Common myeloid progenitor, CD34-positive (primary cell): Measurements from ENCODE around the gene SDCCAG8.

Source experiments
- CTCF ChIA-PET: fragments of 350-600 bp; sonication (Branson Sonifier 250); formaldehyde crosslinking; loops from one replicate; lab custom pipeline; 2021; ENCODE audit warnings: antibody characterized with exemption; lab: Charles Lee
- POLR2A ChIA-PET: fragments of 350-600 bp; sonication (Branson Sonifier 250); formaldehyde crosslinking; loops from one replicate; lab custom pipeline; 2021; ENCODE audit warnings: antibody characterized with exemption; lab: Charles Lee
- DNase-seq, 3 donors: peaks; one replicate each; pipeline versions ENCODE4 v3.0.0 to v3.0.0-alpha.2; 2013
- H3K27ac ChIP-seq, 2 experiments: 1 replicate in 1 of 2; 2 replicates in 1 of 2; pipeline ENCODE4 v1.7.0; 2013; ENCODE audit warnings: inconsistent platforms in 2 of 2, low read length in 2 of 2, mild to moderate bottlenecking in 2 of 2, low read depth in 1 of 2, moderate library complexity in 1 of 2; ENCODE audit not compliant: severe bottlenecking in 2 of 2, insufficient read depth in 1 of 2, poor library complexity in 1 of 2
- H3K27me3 ChIP-seq, 5 experiments: replicated peaks in 2 of 5; 1 replicate in 3 of 5; 2 replicates in 2 of 5; pipeline versions ENCODE4 v1.6.1 to v1.7.0; 2013; ENCODE audit warnings: low read length in 4 of 5, mild to moderate bottlenecking in 2 of 5, moderate library complexity in 2 of 5, inconsistent platforms in 1 of 5; ENCODE audit not compliant: insufficient read depth in 5 of 5, control insufficient read depth in 4 of 5
- H3K36me3 ChIP-seq, 4 experiments: 1 replicate in 2 of 4; 2 replicates in 2 of 4; pipeline versions ENCODE4 v1.6.1 to v1.7.0; 2013; ENCODE audit warnings: low read length in 3 of 4, control low read depth in 1 of 4, mild to moderate bottlenecking in 1 of 4; ENCODE audit not compliant: control insufficient read depth in 4 of 4, insufficient read depth in 4 of 4
- H3K4me1 ChIP-seq, 4 experiments: 1 replicate in 3 of 4; 2 replicates in 1 of 4; pipeline versions ENCODE4 v1.6.1 to v1.7.1; 2013; ENCODE audit warnings: low read length in 3 of 4, mild to moderate bottlenecking in 3 of 4, control low read depth in 1 of 4, inconsistent platforms in 1 of 4, moderate library complexity in 1 of 4; ENCODE audit not compliant: control insufficient read depth in 4 of 4, insufficient read depth in 4 of 4; ENCODE audit errors: control extremely low read depth in 1 of 4
- H3K4me3 ChIP-seq, 7 experiments: 1 replicate in 4 of 7; 2 replicates in 3 of 7; pipeline versions ENCODE4 v1.5.1 to v1.7.0; 2013; ENCODE audit warnings: mild to moderate bottlenecking in 7 of 7, low read length in 6 of 7, moderate library complexity in 6 of 7, inconsistent platforms in 2 of 7, low read depth in 2 of 7, control low read depth in 1 of 7; ENCODE audit not compliant: insufficient read depth in 4 of 7, control insufficient read depth in 1 of 7; ENCODE audit errors: extremely low read depth in 1 of 7
- H3K9me3 ChIP-seq, 5 experiments: 1 replicate in 4 of 5; 2 replicates in 1 of 5; pipeline versions ENCODE4 v1.6.1 to v1.7.1; 2013; ENCODE audit warnings: low read length in 4 of 5, mild to moderate bottlenecking in 2 of 5, inconsistent platforms in 1 of 5, low read depth in 1 of 5, moderate library complexity in 1 of 5; ENCODE audit not compliant: control insufficient read depth in 4 of 5, insufficient read depth in 2 of 5; ENCODE audit errors: control extremely low read depth in 1 of 5
- WGBS: methylation state at CpG from one replicate; pipeline ENCODE4 v1.1.5; 2013; ENCODE audit not compliant: insufficient coverage; 5-methylcytosine and 5-hydroxymethylcytosine counted together

The SDCCAG8 gene

DNA sequence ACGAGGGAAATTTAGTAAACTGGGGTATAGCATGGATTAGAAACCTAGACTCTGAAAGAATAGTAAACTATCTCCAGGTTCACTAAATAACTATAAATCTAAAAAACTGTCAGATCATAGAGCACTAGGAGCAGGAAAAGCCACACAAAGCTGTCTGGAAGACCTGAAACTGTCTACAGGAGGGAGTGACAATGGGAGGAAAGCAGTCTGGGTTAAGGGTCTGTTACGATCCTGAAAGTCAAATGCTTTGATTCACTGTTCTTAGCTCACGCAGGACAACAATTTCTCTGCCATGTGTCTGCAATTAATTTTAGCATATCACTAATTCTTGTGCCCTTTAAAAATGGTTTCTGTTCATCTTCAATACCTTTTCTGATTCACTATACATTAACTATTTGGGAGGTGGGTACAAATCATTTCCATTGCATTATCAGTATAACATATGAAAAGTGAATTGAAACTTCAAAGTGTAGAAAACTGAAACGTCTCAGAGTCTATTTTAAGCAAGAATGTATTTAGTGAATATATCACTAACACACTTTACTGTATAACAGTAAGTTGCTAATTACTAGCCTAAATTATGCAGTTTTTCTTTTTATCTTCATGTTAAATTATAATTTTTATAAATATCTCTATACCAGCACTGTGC lies 19.1 kb upstream of the SDCCAG8 start:
- no CpG with 5 or more reads among the region's 4 CpGs for WGBS
- Histone ChIP-seq H3K9me3 (peaks cover 0 to 27% (median 11%) of the 10 kb centered on the region in 5 experiments), H3K36me3 (peaks cover 13 to 53% (median 35%) of the 10 kb centered on the region in 4 experiments), H3K27me3 (no peaks in the 10 kb centered on the region), H3K4me3 (no peak overlapping the region), H3K4me1 (no peaks in the 10 kb centered on the region), H3K27ac (no peak overlapping the region)
- CTCF ChIA-PET: interaction anchor here (1.1 to 1.3 kb wide), 3 partner anchors 17 to 23 kb away, joined by 3 read pairs; no protein-coding TSS in a partner anchor
- DNase-seq: no peak
- POLR2A ChIA-PET: interaction anchor here (0.7 kb wide), 1 partner anchor 26 kb away, joined by 3 read pairs; no protein-coding TSS in a partner anchor

GRCh38 chr1:243244432-243244841 lies 11.4 kb upstream of the SDCCAG8 start:
- POLR2A ChIA-PET: interaction anchor here (0.6 kb wide), 1 partner anchor 15 kb away, joined by 4 read pairs; no protein-coding TSS in a partner anchor
- no peak overlapping the region for H3K4me3 ChIP-seq
- WGBS: 85% methylated on average over 7 of the region's 9 CpGs

DNA sequence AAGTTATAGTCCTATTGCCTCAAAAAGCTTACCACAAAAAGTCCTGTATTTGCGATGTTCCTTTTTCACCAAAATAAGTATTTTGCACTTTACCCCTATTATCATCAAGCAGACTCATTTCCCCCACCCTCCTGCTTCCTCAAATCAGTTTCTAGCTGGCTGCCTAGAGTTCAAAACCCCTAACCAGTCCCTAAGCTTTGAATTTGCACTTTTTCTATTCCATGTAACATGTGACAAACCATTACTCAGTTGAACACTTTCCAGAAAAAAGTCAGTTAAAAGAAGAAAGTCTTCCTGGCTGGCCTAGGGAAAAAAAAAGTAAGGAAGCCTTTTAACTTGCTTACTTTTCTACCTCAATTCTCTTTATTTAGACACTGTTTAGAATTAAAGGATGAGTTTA lies 8.9 kb upstream of the SDCCAG8 start:
- DNase-seq: peak in 2 of 3 donors; percentile 71 to 77
- ChIA-PET CTCF (interaction anchor here (0.8 to 1.3 kb wide), 2 partner anchors 61 to 65 kb away, joined by 3 read pairs; no protein-coding TSS in a partner anchor), POLR2A (no interaction called here)
- H3K9me3 ChIP-seq: no peaks in the 10 kb centered on the region
- WGBS: 0% methylated on average over 1 of the region's 1 CpG
- H3K27ac ChIP-seq: no peak overlapping the region
- peaks cover 4 to 21% (median 11%) of the 10 kb centered on the region in 4 experiments for H3K4me1 ChIP-seq
- no peak overlapping the region for H3K4me3 ChIP-seq
- no peaks in the 10 kb centered on the region for H3K27me3 ChIP-seq
- peaks cover 3 to 13% (median 4%) of the 10 kb centered on the region in 4 experiments for H3K36me3 ChIP-seq

More at GRCh38 chr1:243244432-243244841, 11.4 kb upstream of the SDCCAG8 start:
- Histone ChIP-seq H3K27me3 (no peaks in the 10 kb centered on the region), H3K36me3 (peaks cover 2 to 26% (median 10%) of the 10 kb centered on the region in 4 experiments), H3K27ac (no peak overlapping the region), H3K4me1 (peaks cover 4 to 18% (median 11%) of the 10 kb centered on the region in 4 experiments), H3K9me3 (peaks cover 0 to 2% (median 0%) of the 10 kb centered on the region in 5 experiments)
- DNase-seq: no peak
- CTCF ChIA-PET: interaction anchor here (1.3 kb wide), 1 partner anchor 25 kb away, joined by 4 read pairs; no protein-coding TSS in a partner anchor

- Histone ChIP-seq H3K4me3 (no peak overlapping the region), H3K4me1 (peaks cover 4 to 26% (median 14%) of the 10 kb centered on the region in 4 experiments), H3K36me3 (peaks cover under 1 to 7% (median 3%) of the 10 kb centered on the region in 4 experiments), H3K27me3 (no peaks in the 10 kb centered on the region), H3K9me3 (no peaks in the 10 kb centered on the region), H3K27ac (no peak overlapping the region)
- POLR2A ChIA-PET: no interaction called here
- DNase-seq: no peak
- CTCF ChIA-PET: interaction anchor here (1.1 to 1.3 kb wide), 2 partner anchors 14 to 18 kb away, joined by 3 to 6 read pairs; no protein-coding TSS in a partner anchor
- 89% methylated on average over 3 of the region's 3 CpGs for WGBS
Observed at GRCh38 chr1:243247901-243248300, 7.9 kb upstream of the SDCCAG8 start.

DNA sequence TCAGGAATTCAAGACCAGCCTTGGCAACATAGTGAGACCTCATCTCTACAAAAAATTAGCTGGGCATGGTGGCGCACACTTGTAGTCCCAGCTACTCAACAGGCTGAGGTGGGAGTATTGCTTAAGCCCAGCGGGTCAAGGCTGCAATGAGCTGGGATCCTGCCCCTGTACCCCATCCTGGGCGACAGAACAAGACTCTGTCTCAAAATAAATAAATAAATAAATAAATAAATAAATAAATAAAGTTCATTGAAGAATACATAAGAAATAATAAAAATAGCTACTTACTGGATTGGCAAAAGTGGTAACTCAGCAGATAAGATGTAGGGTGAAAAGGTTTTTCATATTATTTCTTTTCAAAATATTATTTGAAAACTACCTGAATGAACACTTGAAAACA lies 6.6 kb upstream of the SDCCAG8 start:
- POLR2A ChIA-PET: no interaction called here
- Histone ChIP-seq H3K27me3 (no peaks in the 10 kb centered on the region), H3K4me3 (no peak overlapping the region), H3K9me3 (no peaks in the 10 kb centered on the region), H3K36me3 (peaks cover 0 to 3% (median under 1%) of the 10 kb centered on the region in 4 experiments), H3K27ac (no peak overlapping the region), H3K4me1 (peaks cover 8 to 36% (median 22%) of the 10 kb centered on the region in 4 experiments)
- no peak for DNase-seq
- CTCF ChIA-PET: no interaction called here
- WGBS: no CpG with 5 or more reads among the region's 3 CpGs

GRCh38 chr1:243250102-243250501 lies 5.7 kb upstream of the SDCCAG8 start:
- Histone ChIP-seq H3K9me3 (no peaks in the 10 kb centered on the region), H3K36me3 (peaks cover 0 to 3% (median under 1%) of the 10 kb centered on the region in 4 experiments), H3K27ac (no peak overlapping the region), H3K4me3 (no peak overlapping the region), H3K4me1 (peaks cover 8 to 35% (median 22%) of the 10 kb centered on the region in 4 experiments), H3K27me3 (no peaks in the 10 kb centered on the region)
- ChIA-PET POLR2A (no interaction called here), CTCF (no interaction called here)
- WGBS: 100% methylated on average over 1 of the region's 3 CpGs
- DNase-seq: no peak

DNA sequence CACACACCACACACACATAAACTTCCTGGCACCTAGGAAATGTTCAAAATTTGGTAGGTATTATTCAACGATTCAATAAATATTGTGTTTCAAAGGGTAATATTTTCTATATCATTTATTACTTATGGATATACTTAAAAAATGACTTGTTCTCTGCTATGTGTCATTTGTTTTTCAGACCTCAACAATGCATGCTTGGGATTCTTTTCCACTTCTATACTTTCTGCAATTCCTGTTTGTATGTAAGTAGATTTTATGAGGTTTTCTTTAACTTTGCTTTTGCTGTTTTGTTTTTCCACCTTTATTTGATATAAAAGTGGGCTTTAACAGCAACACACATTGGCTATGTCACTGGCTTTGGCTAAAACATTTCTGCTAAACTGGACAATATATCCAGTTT lies 4.3 kb upstream of the SDCCAG8 start:
- no CpG with 5 or more reads among the region's 1 CpG for WGBS
- Histone ChIP-seq H3K36me3 (peaks cover 0 to 3% (median under 1%) of the 10 kb centered on the region in 4 experiments), H3K4me1 (peaks cover 15 to 42% (median 23%) of the 10 kb centered on the region in 4 experiments), H3K9me3 (no peaks in the 10 kb centered on the region), H3K27ac (peak overlapping the region in 1 of 2 experiments; percentile 19), H3K4me3 (peak overlapping the region in 2 of 7 experiments; percentile 38 to 94), H3K27me3 (no peaks in the 10 kb centered on the region)
- ChIA-PET POLR2A (no interaction called here), CTCF (no interaction called here)
- no peak for DNase-seq
